ENCODE data around the gene FRMD6.
A peak's percentile ranks its signal among the peaks of the same experiment; 100 is the strongest.

Gene FRMD6

GRCh38 chr14:51776102-51776894 lies 124.6 kb downstream of the FRMD6 start:
- TF ChIP-seq CTCF (conservative IDR thresholded peaks at IDR 0.05) (peak; percentile 75), ZFX (IDR thresholded peaks at IDR 0.05) (no peak)
- no peak overlapping the region for H3K27ac ChIP-seq

- H3K27ac ChIP-seq = no peak overlapping the region
- TF ChIP-seq ZFX (IDR thresholded peaks at IDR 0.05) = no peak
- peak; percentile 88 for TF ChIP-seq CTCF (conservative IDR thresholded peaks at IDR 0.05)
These were observed 128.4 kb downstream of the FRMD6 start for GRCh38 chr14:51780006-51780692.
